Ammon's horn (tissue), 1 donor: ENCODE data around the gene HTR1A.

Source experiments
- DNase-seq: peaks from one replicate; pipeline ENCODE4 v3.0.0-alpha.2; 2016; ENCODE audit warnings: low spot score

Gene HTR1A

GRCh38 chr5:63962279-63962678, at the start of gene HTR1A:
HTR1A (minus strand) TSS chr5:63962445; CDS start chr5:63961719, 726 bp downstream.
- DNase-seq, result peak; percentile 11

DNA sequence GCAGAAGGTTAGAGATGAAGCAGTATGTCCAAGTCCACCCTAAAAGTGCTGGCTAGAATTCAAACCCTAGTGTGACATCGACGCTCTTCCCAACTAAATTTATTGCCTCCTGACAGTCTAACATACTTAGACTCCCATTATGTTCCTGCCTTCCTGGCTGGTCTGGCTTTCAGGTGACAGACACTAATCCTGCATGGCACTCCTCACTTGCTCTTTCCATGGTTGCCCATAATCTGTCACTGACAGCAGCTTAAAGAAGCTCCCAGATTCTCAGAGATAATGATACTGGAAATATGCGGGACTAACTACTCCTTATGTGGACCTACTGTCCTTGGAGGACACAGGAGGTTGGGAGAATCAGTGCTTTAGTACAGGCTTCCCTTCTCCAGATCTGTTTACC, 41.7 kb upstream of the HTR1A start:
- no peak for DNase-seq

DNA sequence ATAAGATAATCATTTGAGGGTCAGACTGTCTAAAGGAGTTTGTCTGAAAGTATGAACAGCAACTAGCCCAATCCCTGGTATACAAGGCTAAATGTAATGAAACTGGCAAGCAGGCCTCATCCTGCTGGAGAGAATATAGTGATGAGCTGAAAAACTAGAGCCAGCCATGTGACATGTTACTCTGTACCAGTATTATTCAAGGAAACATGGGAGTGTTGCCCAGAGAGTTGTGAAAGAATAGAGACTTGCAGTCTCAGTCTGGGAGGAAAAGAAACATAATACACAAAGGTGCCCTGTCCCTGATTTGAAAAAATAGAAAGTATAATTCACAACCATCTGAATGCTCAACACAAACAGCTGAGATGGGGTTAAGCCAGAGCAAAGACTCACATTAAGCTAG, 37.9 kb upstream of the HTR1A start:
- peak; percentile 53 for DNase-seq

- no peak for DNase-seq
These were observed 24.8 kb upstream of the HTR1A start for GRCh38 chr5:63987053-63987452.

DNA sequence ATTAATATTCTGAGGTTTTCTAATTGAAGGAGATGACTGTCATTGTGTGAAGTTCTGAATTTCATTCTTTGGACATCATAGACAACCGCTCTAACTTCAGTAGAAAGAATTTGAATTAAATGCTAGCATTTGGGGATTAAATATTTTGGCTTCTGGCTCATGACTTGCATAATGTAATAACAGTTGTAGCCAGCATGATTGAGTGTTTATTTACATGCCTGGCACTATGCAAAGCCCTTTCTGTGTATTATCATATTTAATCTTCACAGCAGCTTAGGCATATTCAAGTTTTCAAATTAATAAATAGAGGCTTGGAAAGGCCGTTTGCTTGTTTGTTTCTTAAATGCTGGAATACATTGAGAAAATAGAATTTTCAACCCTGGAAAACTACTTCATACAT, 19.6 kb upstream of the HTR1A start:
- DNase-seq, result no peak

GRCh38 chr5:63963926-63964325, 1.7 kb upstream of the HTR1A start:
- DNase-seq, result no peak

GRCh38 chr5:63963080-63963735, 963 bp upstream of the HTR1A start:
- peak; percentile 79 for DNase-seq

DNA sequence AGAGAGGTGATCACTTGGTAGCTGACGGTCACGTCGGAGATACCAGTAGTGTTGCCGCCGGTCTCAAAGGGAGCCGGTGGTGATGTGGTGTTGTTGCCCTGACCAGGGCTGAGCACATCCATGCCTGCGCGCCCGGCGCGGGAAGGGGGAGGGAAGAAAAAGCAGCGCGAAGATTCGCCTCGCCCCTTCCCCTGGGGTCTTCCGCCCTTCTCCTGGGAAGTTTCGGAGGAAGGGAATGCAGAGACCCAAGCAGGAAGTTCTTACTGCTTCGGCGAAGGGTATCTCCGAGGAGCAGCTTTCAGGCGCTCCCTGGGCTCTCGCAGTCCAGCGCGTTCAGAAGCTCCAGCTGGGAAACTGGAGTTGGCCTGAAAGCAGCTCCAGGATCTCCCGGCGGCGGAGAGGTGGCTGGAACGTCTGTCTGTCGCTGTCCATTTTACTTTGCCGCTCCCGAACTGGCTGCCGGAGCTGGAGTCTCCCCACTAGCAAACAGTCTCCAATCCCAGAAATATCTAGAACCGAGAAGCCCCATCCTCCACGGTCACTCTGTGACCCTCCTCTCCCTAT, 565 bp downstream of the HTR1A start:
- DNase-seq, result no peak

DNA sequence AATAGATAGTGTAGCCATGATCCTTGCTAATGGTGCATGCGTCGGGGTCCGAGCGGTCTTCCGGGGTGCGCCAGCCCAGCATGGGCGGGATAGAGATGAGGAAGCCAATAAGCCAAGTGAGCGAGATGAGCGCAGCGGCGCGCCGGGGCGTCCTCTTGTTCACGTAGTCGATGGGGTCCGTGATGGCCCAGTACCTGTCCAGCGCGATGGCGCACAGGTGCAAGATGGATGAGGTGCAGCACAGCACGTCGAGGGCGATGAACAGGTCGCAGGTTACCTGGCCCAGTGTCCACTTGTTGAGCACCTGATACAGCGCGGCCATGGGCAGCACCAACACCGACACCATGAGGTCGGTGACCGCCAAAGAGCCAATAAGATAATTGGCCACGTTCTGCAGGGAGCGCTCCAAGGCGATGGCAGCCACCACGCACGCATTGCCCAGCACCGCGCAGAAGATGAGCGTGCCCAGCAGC, 1.1 kb downstream of the HTR1A start:
- peak; percentile 20 for DNase-seq

- peak; percentile 20 for DNase-seq
These were observed 1.6 kb downstream of the HTR1A start for GRCh38 chr5:63960646-63961045.

DNA sequence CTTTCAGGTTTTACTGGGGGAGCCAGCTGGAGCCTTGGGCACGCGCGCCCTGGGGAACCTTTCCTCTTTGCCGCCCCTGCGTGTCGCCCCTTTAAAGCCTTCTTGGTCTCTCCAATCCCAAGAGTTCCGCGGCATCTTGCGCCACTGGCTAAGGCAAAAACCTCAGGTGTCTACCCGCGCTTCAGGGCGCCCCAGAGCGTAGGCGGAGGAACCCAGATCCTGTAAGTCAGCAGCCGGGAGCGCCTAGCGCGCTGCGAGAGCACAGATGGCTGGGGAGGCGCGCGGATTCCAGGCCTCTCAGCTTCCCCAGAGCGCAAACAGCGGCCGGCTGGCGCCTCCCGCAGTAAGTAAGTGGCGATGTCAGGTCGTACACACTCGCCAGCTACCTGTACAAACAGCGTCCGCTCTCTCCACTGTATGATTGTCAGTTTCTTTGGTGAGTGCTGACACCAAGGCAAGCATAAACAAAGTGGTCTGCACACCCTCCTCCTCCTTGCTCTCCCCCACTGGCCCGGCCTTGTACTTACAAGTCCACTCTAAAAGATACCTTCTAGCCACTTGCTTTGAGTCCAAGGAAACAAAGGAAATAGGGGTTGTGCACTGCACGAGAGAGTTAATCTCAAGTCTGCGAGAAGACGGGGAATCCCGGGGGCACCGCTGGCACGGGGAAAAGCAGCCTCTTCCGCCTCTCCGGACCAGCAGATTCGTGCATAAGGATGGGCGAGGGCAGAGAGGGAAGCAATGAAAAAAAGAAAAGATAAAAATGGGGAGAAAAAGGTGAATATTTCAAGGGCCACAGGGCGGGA, 2.9 kb downstream of the HTR1A start:
- DNase-seq, result peak; percentile 68

DNA sequence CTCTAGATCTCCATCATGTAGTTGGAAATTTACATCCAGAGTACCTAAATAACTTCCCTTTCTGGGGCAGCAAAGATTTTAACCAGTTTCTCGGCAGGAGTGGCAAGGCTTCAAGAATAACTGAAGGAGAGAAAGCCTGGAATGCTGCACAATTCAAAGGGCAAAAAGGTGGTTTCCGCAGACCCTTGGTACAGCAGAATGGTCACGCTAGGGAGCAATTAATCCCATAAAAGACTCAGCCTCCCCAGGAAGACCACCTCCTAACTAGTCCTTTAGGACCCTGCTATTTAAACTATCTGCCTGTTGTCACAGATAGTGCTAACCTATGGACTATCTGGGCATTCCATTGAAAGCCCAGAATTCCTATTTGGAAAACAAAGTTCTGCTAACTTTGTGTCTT, 3.6 kb downstream of the HTR1A start:
- DNase-seq, result no peak

DNA sequence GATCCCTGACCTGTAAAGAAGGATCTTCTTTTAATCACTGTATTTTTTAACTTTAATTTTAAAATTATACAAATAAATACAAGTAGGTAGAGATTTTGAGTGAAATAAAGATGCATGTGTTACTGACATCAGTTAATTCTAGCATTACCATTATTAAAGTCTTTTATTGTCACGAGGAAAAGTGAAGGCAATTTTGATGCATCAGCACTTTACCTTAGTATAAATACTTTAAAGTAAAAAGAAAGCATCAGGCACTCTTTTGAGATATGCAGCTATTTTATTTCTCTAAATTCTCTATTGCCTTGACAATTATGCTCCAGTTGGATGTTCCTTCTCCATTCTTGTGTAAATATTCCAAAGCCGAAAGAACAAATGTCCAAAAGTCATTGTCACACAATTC, 4.6 kb downstream of the HTR1A start:
- no peak for DNase-seq

- peak; percentile 12 for DNase-seq
These were observed 9.0 kb downstream of the HTR1A start for GRCh38 chr5:63953217-63953616.

DNA sequence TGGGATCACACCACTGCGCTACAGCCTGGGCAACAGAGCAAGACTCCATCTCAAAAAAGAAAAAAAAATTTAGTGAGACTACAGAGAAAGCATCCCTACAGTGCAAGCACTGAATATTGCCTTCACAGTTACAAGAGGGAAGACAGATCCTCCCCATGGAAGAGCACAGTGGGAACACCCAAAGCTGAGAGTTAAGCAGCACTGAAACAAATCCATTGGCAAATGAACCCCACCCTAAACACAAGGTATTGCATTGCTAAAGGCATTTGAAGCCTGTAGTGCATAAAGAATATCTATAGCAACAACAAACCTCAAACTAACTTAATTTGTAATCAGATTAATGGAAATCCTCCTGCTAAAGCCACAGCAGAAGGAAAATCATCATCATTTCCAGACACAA, 27.1 kb downstream of the HTR1A start:
- no peak for DNase-seq

GRCh38 chr5:63931836-63932235, 30.4 kb downstream of the HTR1A start:
- no peak for DNase-seq

DNA sequence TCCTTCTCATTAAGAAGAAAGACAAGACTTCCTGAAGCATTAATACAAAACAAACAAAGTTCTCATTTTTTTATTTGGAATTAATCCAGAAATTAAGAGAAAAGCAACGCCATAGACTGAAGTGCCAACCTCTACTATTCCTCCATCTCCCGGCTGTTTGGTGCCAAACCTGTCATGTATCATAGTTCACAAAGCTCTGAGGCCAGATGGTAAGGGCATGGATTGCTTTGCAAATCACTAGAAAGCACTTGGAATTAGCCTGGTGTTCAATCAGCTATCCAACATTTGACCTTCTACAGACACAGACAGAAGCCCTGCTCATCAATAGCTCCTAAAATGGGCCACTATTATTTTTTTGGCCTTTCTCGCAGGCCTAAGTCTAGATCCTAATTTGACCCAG, 33.8 kb downstream of the HTR1A start:
- no peak for DNase-seq

- DNase-seq, result no peak
These were observed 38.3 kb downstream of the HTR1A start for GRCh38 chr5:63923914-63924313.

- DNase-seq, result no peak
These were observed 42.3 kb downstream of the HTR1A start for GRCh38 chr5:63919763-63920478.

- no peak for DNase-seq
These were observed 45.5 kb downstream of the HTR1A start for GRCh38 chr5:63916786-63917185.

DNA sequence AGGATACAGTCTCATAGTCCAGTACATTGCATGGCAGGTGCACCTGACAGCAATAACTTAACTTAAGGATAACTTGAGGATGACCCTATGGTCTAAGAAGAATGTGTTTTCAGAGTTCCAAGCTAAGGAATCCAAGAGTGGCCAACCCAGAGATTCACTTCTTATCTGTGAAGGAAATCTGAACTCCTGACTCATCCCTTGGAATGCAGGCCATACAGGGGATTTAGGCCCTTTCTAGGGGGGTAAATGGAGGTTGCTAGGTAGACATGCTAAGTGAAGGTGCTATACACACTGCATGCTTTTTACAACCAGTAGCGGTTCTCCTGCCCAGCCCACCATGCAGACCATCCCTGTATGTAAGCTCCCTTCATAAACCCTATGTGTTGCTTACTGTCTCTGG, 50.4 kb downstream of the HTR1A start:
- DNase-seq, result no peak
